Esophagus squamous epithelium (tissue), 5 donors: ENCODE data around the gene TMX3. TPM values are rescaled to one million over a fixed set of nuclear protein-coding genes. Genes with fewer than 3 reads are reported as not detected.

Experiments
- DNase-seq: peaks from one replicate; lab custom pipeline; 2025; lab: John Stamatoyannopoulos, UW
- H3K27ac ChIP-seq, 4 donors: fragments of 200-600 bp; sonication (generic); one replicate each; pipeline ENCODE4 v1.5.1; 2016 to 2019; ENCODE audit warnings: mild to moderate bottlenecking in 1 of 4
- H3K27me3 ChIP-seq, 4 donors: fragments of 200-600 bp; sonication (generic); 1 replicate in 3 of 4; 2 replicates in 1 of 4; pipeline versions ENCODE4 v1.5.1 to v1.6.0; 2017 to 2021; ENCODE audit warnings: antibody characterized with exemption in 1 of 4
- H3K36me3 ChIP-seq, 3 donors: fragments of 200-600 bp; sonication (generic); one replicate each; pipeline ENCODE4 v1.5.1; 2016 to 2019
- H3K4me1 ChIP-seq, 3 donors: fragments of 200-600 bp; sonication (generic); one replicate each; pipeline ENCODE4 v1.5.1; 2017 to 2019
- H3K4me3 ChIP-seq, 4 donors: fragments of 200-600 bp; sonication (generic); 1 replicate in 3 of 4; 2 replicates in 1 of 4; pipeline ENCODE4 v1.5.1; 2016 to 2019; ENCODE audit warnings: mild to moderate bottlenecking in 2 of 4, moderate library complexity in 1 of 4
- H3K9me3 ChIP-seq, 3 donors: fragments of 200-600 bp; sonication (generic); one replicate each; pipeline ENCODE4 v1.5.1; 2016 to 2019
- POLR2A ChIP-seq, 4 donors: fragments of 450-650 bp; IDR thresholded peaks; one replicate each; pipeline ENCODE4 v1.6.1; 2017; ENCODE audit warnings: antibody characterized with exemption in 4 of 4, mild to moderate bottlenecking in 4 of 4, moderate library complexity in 3 of 4
- WGBS, 2 donors: methylation state at CpG; one replicate each; pipeline ENCODE4 v1.1.5; 2018; 5-methylcytosine and 5-hydroxymethylcytosine counted together
- intact Hi-C: fragments of 100-400 bp; cut with DNase I; formaldehyde crosslinking; loops from one replicate; pipeline ENCODE4 v1.15.0; 2022
- total RNA-seq, 4 donors: library from RNA; depleted of rRNA; stranded (reverse); fragments of >200 nt; gene quantifications; one replicate each; pipeline ENCODE4 v1.1.0, GENCODE V29; 2016
- TF ChIP-seq, protein P1 (sequence below), 6 experiments: fragments of 450-650 bp in 4 of 6; fragments of 200-600 bp in 2 of 6; sonication (generic) in 2 of 6; IDR thresholded peaks; one replicate each; pipeline ENCODE4 v1.5.1; 2016 to 2019; ENCODE audit warnings: antibody characterized with exemption in 6 of 6, mild to moderate bottlenecking in 4 of 6, moderate library complexity in 4 of 6
- donor health status: DM: yes; HTN: yes; CAD: no.

Gene TMX3
- total RNA-seq, 4 donors from 2014 or later: 12.7 to 37.8 (median 25.6) TPM

DNA sequence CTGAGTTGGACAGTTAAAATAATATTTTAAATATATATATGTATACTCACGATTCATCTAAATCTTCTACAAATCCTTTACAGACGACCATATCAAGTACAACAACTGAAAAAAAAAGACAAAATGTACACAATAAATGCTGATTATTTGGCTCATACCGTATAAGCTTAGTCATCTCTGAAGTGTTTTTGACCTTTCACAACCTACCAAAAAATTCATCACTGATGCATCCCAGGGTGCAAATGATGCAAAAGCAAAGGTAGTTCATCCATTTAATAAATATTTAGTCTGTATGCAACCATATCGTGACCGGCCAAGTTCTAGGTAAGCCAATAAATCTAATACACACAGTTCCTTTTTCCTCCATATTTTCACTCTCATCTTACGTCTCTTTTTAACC is 1.1 kb downstream of the TMX3 start:
- no peak for DNase-seq
- Histone ChIP-seq H3K4me3 (peak overlapping the region; percentile 86 to 94 (median 89)), H3K4me1 (peaks cover 0 to 31% (median 11%) of the 10 kb centered on the region in 3 donors), H3K27ac (peak overlapping the region in 2 of 4 donors; percentile 86 to 87), H3K36me3 (peaks cover 0 to 38% (median 3%) of the 10 kb centered on the region in 3 donors), H3K9me3 (no peaks in the 10 kb centered on the region), H3K27me3 (no peaks in the 10 kb centered on the region)
- WGBS, 2 donors: 20 to 21% methylated on average over 6 of the region's 6 CpGs
- intact Hi-C loops: no loop called here
- no peak for TF ChIP-seq POLR2A (IDR thresholded peaks at IDR 0.05)
- TF ChIP-seq, protein P1, sequence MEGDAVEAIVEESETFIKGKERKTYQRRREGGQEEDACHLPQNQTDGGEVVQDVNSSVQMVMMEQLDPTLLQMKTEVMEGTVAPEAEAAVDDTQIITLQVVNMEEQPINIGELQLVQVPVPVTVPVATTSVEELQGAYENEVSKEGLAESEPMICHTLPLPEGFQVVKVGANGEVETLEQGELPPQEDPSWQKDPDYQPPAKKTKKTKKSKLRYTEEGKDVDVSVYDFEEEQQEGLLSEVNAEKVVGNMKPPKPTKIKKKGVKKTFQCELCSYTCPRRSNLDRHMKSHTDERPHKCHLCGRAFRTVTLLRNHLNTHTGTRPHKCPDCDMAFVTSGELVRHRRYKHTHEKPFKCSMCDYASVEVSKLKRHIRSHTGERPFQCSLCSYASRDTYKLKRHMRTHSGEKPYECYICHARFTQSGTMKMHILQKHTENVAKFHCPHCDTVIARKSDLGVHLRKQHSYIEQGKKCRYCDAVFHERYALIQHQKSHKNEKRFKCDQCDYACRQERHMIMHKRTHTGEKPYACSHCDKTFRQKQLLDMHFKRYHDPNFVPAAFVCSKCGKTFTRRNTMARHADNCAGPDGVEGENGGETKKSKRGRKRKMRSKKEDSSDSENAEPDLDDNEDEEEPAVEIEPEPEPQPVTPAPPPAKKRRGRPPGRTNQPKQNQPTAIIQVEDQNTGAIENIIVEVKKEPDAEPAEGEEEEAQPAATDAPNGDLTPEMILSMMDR (IDR thresholded peaks at IDR 0.05): no peak

DNA sequence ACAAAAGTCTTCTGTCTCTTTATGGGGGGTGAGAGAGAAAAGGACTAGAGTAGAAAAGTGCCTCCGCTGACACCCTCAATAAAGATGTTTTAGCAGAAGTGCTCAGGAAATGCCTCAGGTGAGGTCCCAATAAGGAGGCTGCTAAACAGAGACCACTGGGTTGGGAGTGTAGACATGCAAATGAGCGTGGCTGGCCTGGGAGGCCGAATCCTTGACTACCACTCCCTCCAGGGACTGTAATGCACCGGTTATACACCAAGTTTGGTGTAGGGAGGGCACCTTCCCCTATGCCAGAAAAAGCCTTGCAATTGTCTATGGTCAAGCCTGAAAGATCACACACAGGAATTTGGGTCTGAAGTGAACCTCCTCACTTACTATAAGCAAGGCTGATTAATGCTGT is 1.8 kb downstream of the TMX3 start:
- no peak overlapping the region for H3K4me3 ChIP-seq
- WGBS, 2 donors: 71 to 83% methylated on average over 4 of the region's 4 CpGs
- H3K27ac ChIP-seq: no peak overlapping the region
- DNase-seq: no peak
- no peak for TF ChIP-seq POLR2A (IDR thresholded peaks at IDR 0.05)
- TF ChIP-seq, protein P1 (IDR thresholded peaks at IDR 0.05): no peak
- intact Hi-C loops: no loop called here
- no peaks in the 10 kb centered on the region for H3K27me3 ChIP-seq
- H3K9me3 ChIP-seq: no peaks in the 10 kb centered on the region
- peaks cover 0 to 31% (median 11%) of the 10 kb centered on the region in 3 donors for H3K4me1 ChIP-seq
- peaks cover 0 to 45% (median 3%) of the 10 kb centered on the region in 3 donors for H3K36me3 ChIP-seq

DNA sequence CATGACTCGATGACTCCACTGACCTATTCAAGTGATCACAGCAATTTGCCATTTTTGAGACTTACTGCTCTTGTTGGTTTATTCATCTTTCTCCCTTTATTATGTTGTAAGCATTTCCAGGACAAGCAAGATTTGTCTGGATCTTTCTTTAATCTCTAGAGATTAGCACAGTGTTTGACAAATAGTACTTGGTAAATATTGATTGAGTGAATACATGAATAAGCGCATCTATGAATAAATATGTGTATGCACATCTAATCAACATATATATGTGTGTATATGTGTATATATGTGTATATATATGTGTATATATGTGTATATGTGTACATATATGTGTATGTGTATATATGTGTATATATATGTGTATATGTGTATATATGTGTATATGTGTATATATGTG is 7.3 kb downstream of the TMX3 start:
- no peak overlapping the region for H3K27ac ChIP-seq
- TF ChIP-seq, protein P1 (IDR thresholded peaks at IDR 0.05): no peak
- no peak for TF ChIP-seq POLR2A (IDR thresholded peaks at IDR 0.05)
- no peak for DNase-seq
- H3K9me3 ChIP-seq: no peaks in the 10 kb centered on the region
- 78% methylated on average over 2 of the region's 2 CpGs for WGBS, 2 donors
- H3K4me1 ChIP-seq: peaks cover 0 to 11% (median 0%) of the 10 kb centered on the region in 3 donors
- H3K36me3 ChIP-seq: peaks cover 0 to 93% (median 3%) of the 10 kb centered on the region in 3 donors
- no peak overlapping the region for H3K4me3 ChIP-seq
- H3K27me3 ChIP-seq: no peaks in the 10 kb centered on the region
- intact Hi-C loops: no loop called here

DNA sequence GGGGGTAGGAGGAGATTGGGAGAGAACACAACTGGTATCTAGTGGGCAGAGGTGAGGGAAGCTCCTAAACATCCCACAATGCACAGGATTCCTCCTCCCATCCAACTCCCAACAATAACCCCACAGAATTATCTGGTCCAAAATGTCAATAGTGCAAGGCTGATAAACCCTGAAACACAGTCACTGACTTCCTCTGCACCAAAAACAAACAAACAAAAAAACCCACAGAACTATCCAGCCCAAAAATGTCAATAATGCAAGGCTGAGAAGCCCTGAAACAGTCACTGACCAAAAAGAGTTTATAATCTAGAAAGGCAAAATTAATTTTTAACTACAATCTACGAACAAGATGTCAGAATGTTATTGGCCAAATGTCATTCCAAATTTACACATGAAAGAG is 9.8 kb downstream of the TMX3 start:
- peaks cover 0 to 84% (median 0%) of the 10 kb centered on the region in 3 donors for H3K36me3 ChIP-seq
- TF ChIP-seq POLR2A (IDR thresholded peaks at IDR 0.05): no peak
- TF ChIP-seq, protein P1 (IDR thresholded peaks at IDR 0.05): no peak
- H3K9me3 ChIP-seq: no peaks in the 10 kb centered on the region
- no peak for DNase-seq
- H3K27ac ChIP-seq: no peak overlapping the region
- intact Hi-C loops: no loop called here
- H3K4me3 ChIP-seq: no peak overlapping the region
- peaks cover 0 to 6% (median 0%) of the 10 kb centered on the region in 3 donors for H3K4me1 ChIP-seq
- WGBS, 2 donors: 92 to 100% methylated on average over 1 of the region's 1 CpG
- H3K27me3 ChIP-seq: no peaks in the 10 kb centered on the region

DNA sequence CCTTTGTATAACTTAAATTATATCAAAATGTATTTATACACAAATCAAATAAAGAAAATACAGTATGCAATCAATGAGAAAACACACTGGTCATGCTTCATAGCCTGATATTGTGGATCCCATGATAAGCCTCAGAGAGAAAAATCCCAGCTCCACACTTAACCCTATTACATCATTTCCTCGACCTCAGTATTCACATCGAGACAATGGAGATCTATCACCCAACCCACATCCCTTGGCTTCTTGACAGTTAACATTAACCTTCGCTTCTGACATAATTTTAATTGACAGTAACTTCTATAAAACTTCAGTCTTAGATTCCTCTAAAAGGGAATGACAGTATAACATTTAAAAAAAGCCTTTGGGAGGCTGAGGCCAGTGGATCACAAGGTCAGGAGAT is 11.6 kb downstream of the TMX3 start:
- intact Hi-C loops: no loop called here
- no peak overlapping the region for H3K27ac ChIP-seq
- H3K36me3 ChIP-seq: peaks cover 0 to 75% (median 0%) of the 10 kb centered on the region in 3 donors
- TF ChIP-seq, protein P1 (IDR thresholded peaks at IDR 0.05): no peak
- no peak for TF ChIP-seq POLR2A (IDR thresholded peaks at IDR 0.05)
- H3K9me3 ChIP-seq: no peaks in the 10 kb centered on the region
- DNase-seq: no peak
- H3K4me3 ChIP-seq: no peak overlapping the region
- H3K27me3 ChIP-seq: no peaks in the 10 kb centered on the region
- H3K4me1 ChIP-seq: peaks cover 0 to 6% (median 0%) of the 10 kb centered on the region in 3 donors
- WGBS, 2 donors: 75 to 81% methylated on average over 3 of the region's 3 CpGs
